ENCODE data around the gene UQCR10. TPM values are rescaled to one million over a fixed set of nuclear protein-coding genes. Genes with fewer than 3 reads are reported as not detected.

The UQCR10 gene
- total RNA-seq, 1 donor from 2014 or later = 86.3 TPM

GRCh38 chr22:29788339-29789279 is 21.4 kb downstream of the UQCR10 start:
- Histone ChIP-seq H3K27ac (no peak overlapping the region), H3K36me3 (peaks cover 60% of the 10 kb centered on the region), H3K4me3 (no peak overlapping the region), H3K27me3 (no peaks in the 10 kb centered on the region), H3K9me3 (no peaks in the 10 kb centered on the region), H3K4me1 (peaks cover 15% of the 10 kb centered on the region)
- ATAC-seq (no peak), DNase-seq (no peak)
- intact Hi-C loops (cut with DNase I) = no loop called here
- TF ChIP-seq CTCF (IDR thresholded peaks at IDR 0.05) = no peak

- Histone ChIP-seq H3K36me3 (peaks cover 71% of the 10 kb centered on the region), H3K27me3 (no peaks in the 10 kb centered on the region), H3K4me3 (no peak overlapping the region), H3K27ac (no peak overlapping the region), H3K9me3 (no peaks in the 10 kb centered on the region), H3K4me1 (peaks cover 5% of the 10 kb centered on the region)
- no peak for TF ChIP-seq CTCF (IDR thresholded peaks at IDR 0.05)
- DNase-seq (no peak), ATAC-seq (no peak)
- intact Hi-C loops (cut with DNase I) = no loop called here
These were observed 22.9 kb downstream of the UQCR10 start for GRCh38 chr22:29790061-29790460.

GRCh38 chr22:29793396-29793795 is 26.2 kb downstream of the UQCR10 start:
- TF ChIP-seq CTCF (IDR thresholded peaks at IDR 0.05) = no peak
- intact Hi-C loops (cut with DNase I) = no loop called here
- Histone ChIP-seq H3K4me1 (peaks cover 10% of the 10 kb centered on the region), H3K27me3 (no peaks in the 10 kb centered on the region), H3K4me3 (no peak overlapping the region), H3K9me3 (no peaks in the 10 kb centered on the region), H3K27ac (no peak overlapping the region), H3K36me3 (peaks cover 77% of the 10 kb centered on the region)
- ATAC-seq = peak; percentile 4
- DNase-seq = no peak

- Histone ChIP-seq H3K27me3 (no peaks in the 10 kb centered on the region), H3K4me3 (no peak overlapping the region), H3K4me1 (peaks cover 32% of the 10 kb centered on the region), H3K27ac (no peak overlapping the region), H3K36me3 (peaks cover 64% of the 10 kb centered on the region), H3K9me3 (no peaks in the 10 kb centered on the region)
- TF ChIP-seq CTCF (IDR thresholded peaks at IDR 0.05) = no peak
- intact Hi-C loops (cut with DNase I) = no loop called here
- no peak for DNase-seq
- ATAC-seq = no peak
These were observed 28.5 kb downstream of the UQCR10 start for GRCh38 chr22:29795663-29796062.

- intact Hi-C loops (cut with DNase I) = no loop called here
- peak overlapping the region; percentile 20 for H3K27ac ChIP-seq
- H3K4me1 ChIP-seq = peaks cover 37% of the 10 kb centered on the region
These were observed 30.2 kb downstream of the UQCR10 start for GRCh38 chr22:29797351-29797750.

More at GRCh38 chr22:29797351-29797750, 30.2 kb downstream of the UQCR10 start:
- Histone ChIP-seq H3K27me3 (no peaks in the 10 kb centered on the region), H3K9me3 (no peaks in the 10 kb centered on the region), H3K4me3 (no peak overlapping the region), H3K36me3 (peaks cover 66% of the 10 kb centered on the region)
- no peak for TF ChIP-seq CTCF (IDR thresholded peaks at IDR 0.05)
- DNase-seq (no peak), ATAC-seq (peak; percentile 32)
